SU-DHL-6 (cell line): ENCODE measurements around the gene PPTC7.

ENCODE experiments used
- EZH2phosphoT487 ChIP-seq: fragments of 200-600 bp; sonication (generic), shearing (Covaris generic); conservative IDR thresholded peaks from 2 replicates; pipeline ENCODE4 v1.6.1; 2018; ENCODE audit warnings: mild to moderate bottlenecking, antibody characterized with exemption, low read length, moderate library complexity, mixed read lengths
- TF ChIP-seq, protein P1 (sequence below): fragments of 200-600 bp; sonication (generic); IDR thresholded peaks from one replicate; pipeline ENCODE4 v1.5.1; 2017; ENCODE audit warnings: antibody characterized with exemption, mild to moderate bottlenecking, low read length, moderate library complexity; ENCODE audit not compliant: insufficient read depth, poor library complexity, severe bottlenecking

- TF ChIP-seq, protein P1, sequence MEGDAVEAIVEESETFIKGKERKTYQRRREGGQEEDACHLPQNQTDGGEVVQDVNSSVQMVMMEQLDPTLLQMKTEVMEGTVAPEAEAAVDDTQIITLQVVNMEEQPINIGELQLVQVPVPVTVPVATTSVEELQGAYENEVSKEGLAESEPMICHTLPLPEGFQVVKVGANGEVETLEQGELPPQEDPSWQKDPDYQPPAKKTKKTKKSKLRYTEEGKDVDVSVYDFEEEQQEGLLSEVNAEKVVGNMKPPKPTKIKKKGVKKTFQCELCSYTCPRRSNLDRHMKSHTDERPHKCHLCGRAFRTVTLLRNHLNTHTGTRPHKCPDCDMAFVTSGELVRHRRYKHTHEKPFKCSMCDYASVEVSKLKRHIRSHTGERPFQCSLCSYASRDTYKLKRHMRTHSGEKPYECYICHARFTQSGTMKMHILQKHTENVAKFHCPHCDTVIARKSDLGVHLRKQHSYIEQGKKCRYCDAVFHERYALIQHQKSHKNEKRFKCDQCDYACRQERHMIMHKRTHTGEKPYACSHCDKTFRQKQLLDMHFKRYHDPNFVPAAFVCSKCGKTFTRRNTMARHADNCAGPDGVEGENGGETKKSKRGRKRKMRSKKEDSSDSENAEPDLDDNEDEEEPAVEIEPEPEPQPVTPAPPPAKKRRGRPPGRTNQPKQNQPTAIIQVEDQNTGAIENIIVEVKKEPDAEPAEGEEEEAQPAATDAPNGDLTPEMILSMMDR = no peak
- no peak for TF ChIP-seq EZH2phosphoT487
These were observed 46.1 kb downstream of the PPTC7 start for GRCh38 chr12:110536834-110537604.
